HepG2 (cell line): ENCODE results near the gene NTMT1. TPM values are rescaled to one million over a fixed set of nuclear protein-coding genes. Genes with fewer than 3 reads are reported as not detected.
A peak's percentile ranks its signal among the peaks of the same experiment; 100 is the strongest.

Experiments
- BCLAF1 ChIP-seq: fragments of 450-650 bp; IDR thresholded peaks from 2 replicates; pipeline ENCODE4 v1.6.1; 2017; ENCODE audit warnings: mild to moderate bottlenecking
- DPF2 ChIP-seq: sonication (generic); formaldehyde crosslinking; IDR thresholded peaks from 2 replicates; pipeline ENCODE4 v1.4.0; 2020; ENCODE audit warnings: mild to moderate bottlenecking, low read depth, missing genetic modification reagents, borderline replicate concordance
- E2F2 ChIP-seq: sonication (generic); formaldehyde crosslinking; IDR thresholded peaks from 2 replicates; pipeline ENCODE4 v1.4.0; 2020; ENCODE audit warnings: missing genetic modification reagents, borderline replicate concordance
- ETS1 ChIP-seq: sonication (generic); formaldehyde crosslinking; IDR thresholded peaks from 2 replicates; pipeline ENCODE4 v1.4.0; 2020; ENCODE audit warnings: missing genetic modification reagents
- GTF2F1 ChIP-seq: fragments of 150-350 bp; IDR thresholded peaks from 2 replicates; pipeline ENCODE4 v1.6.1; 2014; ENCODE audit warnings: low read length
- MIER2 ChIP-seq: IDR thresholded peaks from 2 replicates; pipeline ENCODE4 v1.6.1; 2016; ENCODE audit warnings: missing biosample characterization, missing genetic modification reagents
- NBN ChIP-seq: fragments of 450-650 bp; conservative IDR thresholded peaks from 2 replicates; pipeline ENCODE4 v1.6.1; 2017
- NFYB ChIP-seq: sonication (generic); formaldehyde crosslinking; IDR thresholded peaks from 2 replicates; pipeline ENCODE4 v1.4.0; 2020; ENCODE audit warnings: missing genetic modification reagents
- PHB2 ChIP-seq: fragments of 450-650 bp; IDR thresholded peaks from 2 replicates; pipeline ENCODE4 v1.6.1; 2018; ENCODE audit not compliant: partially characterized antibody
- STAT6 ChIP-seq: sonication (generic); formaldehyde crosslinking; IDR thresholded peaks from 2 replicates; pipeline ENCODE4 v1.4.0; 2020; ENCODE audit warnings: missing genetic modification reagents, mild to moderate bottlenecking, borderline replicate concordance
- U2AF2 ChIP-seq: fragments of 200-400 bp; formaldehyde crosslinking; IDR thresholded peaks from 2 replicates; pipeline ENCODE4 v1.6.1; 2017; ENCODE audit warnings: low read depth, mild to moderate bottlenecking, low read length
- UBTF ChIP-seq: sonication (generic); formaldehyde crosslinking; IDR thresholded peaks from 2 replicates; pipeline ENCODE4 v1.4.0; 2020; ENCODE audit warnings: mild to moderate bottlenecking, missing genetic modification reagents
- ZBTB43 ChIP-seq: sonication (generic); formaldehyde crosslinking; conservative IDR thresholded peaks from 2 replicates; pipeline ENCODE4 v1.4.0; 2020; ENCODE audit warnings: missing genetic modification reagents
- ZFP36L1 ChIP-seq: sonication (generic); formaldehyde crosslinking; IDR thresholded peaks from 2 replicates; pipeline ENCODE4 v1.8.0; 2022; ENCODE audit warnings: mild to moderate bottlenecking, missing genetic modification reagents, moderate library complexity
- ZNF570 ChIP-seq: sonication (generic); formaldehyde crosslinking; IDR thresholded peaks from 2 replicates; pipeline ENCODE4 v1.4.0; 2020; ENCODE audit warnings: mild to moderate bottlenecking, missing genetic modification reagents, borderline replicate concordance
- ZNF746 ChIP-seq: sonication (generic); formaldehyde crosslinking; IDR thresholded peaks from 2 replicates; pipeline ENCODE4 v1.8.0; 2022; ENCODE audit warnings: mild to moderate bottlenecking, missing genetic modification reagents
- ZSCAN22 ChIP-seq: sonication (generic); formaldehyde crosslinking; IDR thresholded peaks from 2 replicates; pipeline ENCODE4 v1.4.0; 2020; ENCODE audit warnings: mild to moderate bottlenecking, missing genetic modification reagents
- polyA plus RNA-seq, 8 experiments: library from polyadenylated mRNA; depleted of rRNA in 3 of 8; stranded (reverse) in 7 of 8; unstranded in 1 of 8; fragments of >200 nt; fragmentation: Illumina TruSeq in 4 of 8; extraction: Trizol in 4 of 8; gene quantifications; 2 replicates each; pipeline versions ENCODE4 v1.2.1 to v1.2.3, GENCODE V29; 2011 to 2016; ENCODE audit warnings: low read depth in 4 of 8, missing spikeins in 1 of 8, mixed read lengths in 1 of 8; ENCODE audit not compliant: insufficient read depth in 1 of 8
- total RNA-seq, 5 experiments: library from RNA; depleted of rRNA; stranded (reverse); fragments of >200 nt; fragmentation: Illumina TruSeq; extraction: Trizol; gene quantifications; 2 replicates each; pipeline ENCODE4 v1.2.3, GENCODE V29; 2016; ENCODE audit warnings: low read depth in 1 of 5

Gene NTMT1
- total and polyA plus RNA-seq, 2 of the 13 experiments (the other 11 are each of a cell fraction or from before 2014, with no cell fraction given), result 49.1 to 53.8 TPM

GRCh38 chr9:129606161-129607026 lies 19.6 kb upstream of the NTMT1 start (continued):
- peak; percentile 68; the same call in 1 of the 2 replicates for TF ChIP-seq ZFP36L1 (CRISPR knock-in tag)
- peak; percentile 46; the same call in 1 of the 2 replicates for TF ChIP-seq UBTF (CRISPR knock-in tag)
- TF ChIP-seq BCLAF1, result no peak
- no peak for TF ChIP-seq U2AF2
- TF ChIP-seq PHB2, result no peak
- no peak for TF ChIP-seq ETS1 (CRISPR knock-in tag)
- TF ChIP-seq DPF2 (CRISPR knock-in tag), result no peak
- no peak for TF ChIP-seq E2F2 (CRISPR knock-in tag)
- TF ChIP-seq ZBTB43 (CRISPR knock-in tag), result no peak
- no peak for TF ChIP-seq MIER2 (CRISPR knock-in tag)
- TF ChIP-seq GTF2F1, result no peak
- TF ChIP-seq ZNF570, result no peak
- TF ChIP-seq ZNF746, result peak; percentile 93; the same call in 1 of the 2 replicates
- 0 out of 2 replicates have a peak, but pooled peaks have one; percentile 65 for TF ChIP-seq STAT6 (CRISPR knock-in tag)
- no peak for TF ChIP-seq NBN
- no peak for TF ChIP-seq ZSCAN22 (CRISPR knock-in tag)
- TF ChIP-seq NFYB (CRISPR knock-in tag), result no peak
